Activated CD4-positive, alpha-beta memory T cell treated with anti-CD3 and anti-CD28 coated beads for 36 hours (primary cell): ENCODE results near the gene ZNF541. TPM values are rescaled to one million over a fixed set of nuclear protein-coding genes. Genes with fewer than 3 reads are reported as not detected.
"Not testable (repeated sequence)": the region's sequence is repeated elsewhere in the genome, so short reads cannot be mapped to it uniquely, and the experiment has no call there.

Experiments
- CTCF ChIA-PET: fragments of 350-600 bp; sonication (Branson Sonifier 250); formaldehyde crosslinking; loops from one replicate; lab custom pipeline; 2021; ENCODE audit warnings: antibody characterized with exemption, inconsistent platforms; lab: Charles Lee
- POLR2A ChIA-PET: fragments of 350-600 bp; sonication (Branson Sonifier 250); formaldehyde crosslinking; loops from one replicate; lab custom pipeline; 2021; ENCODE audit warnings: antibody characterized with exemption; lab: Charles Lee
- DNase-seq: peaks from one replicate; pipeline ENCODE4 v3.0.0-alpha.2; 2020
- H3K27ac Mint-ChIP-seq: one replicate; pipeline ENCODE4 v1.8.0; 2021; ENCODE audit warnings: mixed read lengths
- H3K27me3 Mint-ChIP-seq: one replicate; pipeline ENCODE4 v1.8.0; 2021; ENCODE audit warnings: mixed read lengths
- H3K36me3 Mint-ChIP-seq: one replicate; pipeline ENCODE4 v1.8.0; 2021; ENCODE audit warnings: mixed read lengths
- H3K4me1 Mint-ChIP-seq: one replicate; pipeline ENCODE4 v1.8.0; 2021; ENCODE audit warnings: low read depth, mixed read lengths
- H3K4me3 Mint-ChIP-seq: one replicate; pipeline ENCODE4 v1.8.0; 2021; ENCODE audit warnings: mild to moderate bottlenecking, mixed read lengths
- H3K9me3 Mint-ChIP-seq: one replicate; pipeline ENCODE4 v1.8.0; 2021; ENCODE audit warnings: mixed read lengths
- intact Hi-C: fragments of 100-400 bp; cut with micrococcal nuclease; formaldehyde crosslinking; loops from one replicate; pipeline ENCODE4 v1.15.1; 2023
- total RNA-seq, 2 experiments: library from RNA; stranded (reverse); gene quantifications; one replicate each; pipeline ENCODE4 v1.2.3, GENCODE V29; 2021

The ZNF541 gene
- total RNA-seq, 2 experiments from 2014 or later: 0.07 to 0.31 TPM

DNA sequence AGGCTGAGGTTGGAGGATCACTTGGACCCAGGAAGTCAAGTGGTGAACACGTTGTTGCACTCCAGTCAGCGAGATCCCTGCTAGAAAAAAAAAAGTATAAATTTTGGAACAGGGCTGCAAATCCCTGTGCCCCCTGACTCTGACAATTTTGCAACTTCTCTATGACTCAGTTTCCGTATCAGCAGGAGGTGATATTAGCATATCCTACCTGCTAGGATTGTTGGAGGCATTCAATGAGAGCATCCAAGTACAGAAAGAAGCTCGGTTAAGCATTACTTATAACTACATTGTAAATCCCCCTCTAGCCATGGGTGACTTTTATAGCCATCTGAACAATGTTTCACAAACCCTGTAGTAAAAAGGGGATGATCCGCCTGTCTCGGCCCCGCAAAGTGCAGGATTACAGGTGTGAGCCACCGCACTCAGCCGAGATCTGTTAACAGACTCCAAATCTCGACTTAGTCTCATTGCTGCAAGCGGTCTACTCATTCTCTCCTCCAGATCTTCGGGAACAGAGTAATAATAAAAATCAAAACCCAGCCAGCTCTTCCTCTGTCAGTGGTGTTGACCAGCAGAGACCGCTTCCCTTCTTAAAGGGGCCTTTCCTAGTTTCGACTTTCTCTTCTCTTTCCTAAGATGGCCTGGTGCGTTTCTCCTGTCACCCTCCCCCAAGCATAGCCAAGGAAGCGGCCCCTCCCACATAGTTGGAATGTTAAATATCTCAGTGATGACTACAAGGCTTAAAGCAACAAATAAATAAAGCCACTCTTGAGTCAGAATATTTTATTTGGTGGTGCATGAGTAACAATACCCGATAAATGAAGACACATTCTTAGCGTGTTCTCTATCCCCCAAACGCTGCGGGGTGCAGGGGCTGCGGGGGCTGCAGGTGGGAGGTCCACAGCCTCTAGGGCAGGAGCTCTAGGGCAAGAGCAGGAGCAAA, 25.7 kb upstream of the ZNF541 start:
- Mint-ChIP-seq H3K27ac (no peak overlapping the region), H3K36me3 (no peaks in the 10 kb centered on the region), H3K9me3 (no peaks in the 10 kb centered on the region), H3K4me1 (peaks cover 22% of the 10 kb centered on the region), H3K27me3 (no peaks in the 10 kb centered on the region), H3K4me3 (peak overlapping the region; percentile 83)
- intact Hi-C loops: no loop called here
- no peak for DNase-seq
- ChIA-PET POLR2A (no interaction called here), CTCF (interaction anchor here (3.4 kb wide), 1 partner anchor 83 kb away, joined by 16 read pairs; the partner anchor contains the start of gene NAPA)

DNA sequence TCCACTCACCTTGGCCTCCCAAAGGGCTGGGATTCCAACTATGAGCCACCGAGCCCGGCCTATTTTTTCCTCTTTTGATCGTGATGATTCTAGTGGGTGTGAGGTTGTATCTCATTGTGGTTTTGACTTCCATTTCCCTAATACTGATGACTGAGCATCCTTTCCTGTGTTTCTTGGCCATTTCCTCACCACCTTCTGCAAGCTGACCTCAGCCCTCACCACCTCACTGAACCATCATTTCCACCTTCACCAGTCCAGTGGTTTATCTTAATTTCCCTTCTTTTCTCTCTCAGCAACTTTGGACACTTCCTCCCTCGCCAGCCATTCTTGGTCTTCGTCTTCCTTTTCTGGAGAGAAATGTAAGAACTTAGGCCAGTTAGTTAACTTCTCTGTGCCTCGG, 23.0 kb upstream of the ZNF541 start:
- H3K4me1 Mint-ChIP-seq: peaks cover 14% of the 10 kb centered on the region
- intact Hi-C loops: no loop called here
- DNase-seq: no peak
- no peaks in the 10 kb centered on the region for H3K27me3 Mint-ChIP-seq
- no peak overlapping the region for H3K4me3 Mint-ChIP-seq
- CTCF ChIA-PET: interaction anchor here (1.2 kb wide), 1 partner anchor 112 kb away, joined by 3 read pairs; the partner anchor contains the start of gene KPTN
- POLR2A ChIA-PET: interaction anchor here (0.6 kb wide), 1 partner anchor 13 kb away, joined by 4 read pairs; no protein-coding TSS in a partner anchor
- peak overlapping the region; percentile 30 for H3K27ac Mint-ChIP-seq
- no peaks in the 10 kb centered on the region for H3K36me3 Mint-ChIP-seq
- H3K9me3 Mint-ChIP-seq: no peaks in the 10 kb centered on the region

GRCh38 chr19:47593860-47594259, 20.9 kb upstream of the ZNF541 start:
- ChIA-PET POLR2A (no interaction called here), CTCF (no interaction called here)
- no peak for DNase-seq
- H3K9me3 Mint-ChIP-seq: no peaks in the 10 kb centered on the region
- H3K4me1 Mint-ChIP-seq: peaks cover 7% of the 10 kb centered on the region
- no peak overlapping the region for H3K27ac Mint-ChIP-seq
- no peaks in the 10 kb centered on the region for H3K36me3 Mint-ChIP-seq
- H3K27me3 Mint-ChIP-seq: no peaks in the 10 kb centered on the region
- intact Hi-C loops: no loop called here
- no peak overlapping the region for H3K4me3 Mint-ChIP-seq

GRCh38 chr19:47589824-47590223, 16.9 kb upstream of the ZNF541 start:
- Mint-ChIP-seq H3K4me1 (no peaks in the 10 kb centered on the region), H3K36me3 (no peaks in the 10 kb centered on the region), H3K27ac (no peak overlapping the region), H3K9me3 (peaks cover 10% of the 10 kb centered on the region), H3K4me3 (no peak overlapping the region), H3K27me3 (no peaks in the 10 kb centered on the region)
- POLR2A ChIA-PET: no interaction called here
- CTCF ChIA-PET: no interaction called here
- intact Hi-C loops: no loop called here
- DNase-seq: no peak

- intact Hi-C loops: no loop called here
- Mint-ChIP-seq H3K27me3 (no peaks in the 10 kb centered on the region), H3K9me3 (peaks cover 10% of the 10 kb centered on the region), H3K27ac (no peak overlapping the region), H3K4me3 (no peak overlapping the region), H3K4me1 (peaks cover 5% of the 10 kb centered on the region), H3K36me3 (no peaks in the 10 kb centered on the region)
- DNase-seq: no peak
- ChIA-PET POLR2A (no interaction called here), CTCF (interaction anchor here (0.7 kb wide), 1 partner anchor 9 kb away, joined by 3 read pairs; no protein-coding TSS in a partner anchor)
These were observed 14.3 kb upstream of the ZNF541 start for GRCh38 chr19:47587295-47587694.

GRCh38 chr19:47583161-47583560, 10.2 kb upstream of the ZNF541 start:
- H3K4me3 Mint-ChIP-seq, H3K27ac Mint-ChIP-seq, intact Hi-C loops, H3K27me3 Mint-ChIP-seq, DNase-seq, H3K36me3 Mint-ChIP-seq: not testable (repeated sequence)
- CTCF ChIA-PET: interaction anchor here (0.9 kb wide), 1 partner anchor 130 kb away, joined by 4 read pairs; no protein-coding TSS in a partner anchor
- peaks cover 24% of the 10 kb centered on the region for H3K4me1 Mint-ChIP-seq
- peaks cover 10% of the 10 kb centered on the region for H3K9me3 Mint-ChIP-seq
- POLR2A ChIA-PET: interaction anchor here (0.6 kb wide), 3 partner anchors 13 to 170 kb away, joined by 4 to 5 read pairs (median 4); no protein-coding TSS in a partner anchor

DNA sequence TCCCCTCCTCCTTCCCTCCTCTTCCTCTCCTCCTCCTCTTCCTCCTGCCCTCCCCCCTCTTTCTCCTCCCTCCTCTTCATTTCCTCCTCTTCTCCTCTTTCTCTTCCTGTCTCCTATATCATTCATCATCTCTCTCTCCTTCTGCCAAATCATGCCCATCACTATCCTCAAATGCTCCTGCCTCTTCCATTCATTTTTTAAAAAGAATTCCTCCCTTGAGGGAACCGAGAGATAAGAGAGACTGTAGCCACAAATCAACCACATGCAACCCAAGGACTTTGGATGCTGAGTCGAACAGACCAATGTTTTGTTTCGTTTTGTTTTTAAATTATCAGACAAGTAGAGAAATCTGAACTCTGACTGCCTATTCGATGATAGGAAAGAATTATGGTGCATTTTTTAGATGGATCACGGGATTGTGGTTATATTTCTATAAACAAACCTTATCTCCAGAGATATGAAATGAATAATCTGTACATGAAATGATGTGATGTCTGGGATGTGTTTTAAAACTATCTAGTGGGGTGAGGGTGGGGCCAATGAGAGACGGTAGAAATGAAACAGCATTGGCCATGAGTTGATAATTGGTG, 9.5 kb upstream of the ZNF541 start:
- intact Hi-C loops: no loop called here
- no peak for DNase-seq
- peaks cover 30% of the 10 kb centered on the region for H3K4me1 Mint-ChIP-seq
- no peaks in the 10 kb centered on the region for H3K27me3 Mint-ChIP-seq
- CTCF ChIA-PET: no interaction called here
- H3K27ac Mint-ChIP-seq: peak overlapping the region; percentile 53
- POLR2A ChIA-PET: no interaction called here
- H3K9me3 Mint-ChIP-seq: peaks cover 10% of the 10 kb centered on the region
- peak overlapping the region; percentile 18 for H3K4me3 Mint-ChIP-seq
- no peaks in the 10 kb centered on the region for H3K36me3 Mint-ChIP-seq

- intact Hi-C loops: no loop called here
- H3K36me3 Mint-ChIP-seq: no peaks in the 10 kb centered on the region
These were observed 8.8 kb upstream of the ZNF541 start for GRCh38 chr19:47581605-47582319.

GRCh38 chr19:47580397-47580796, 7.4 kb upstream of the ZNF541 start:
- ChIA-PET CTCF (no interaction called here), POLR2A (no interaction called here)
- DNase-seq: no peak
- no peaks in the 10 kb centered on the region for H3K27me3 Mint-ChIP-seq
- no peaks in the 10 kb centered on the region for H3K36me3 Mint-ChIP-seq
- H3K27ac Mint-ChIP-seq: no peak overlapping the region
- H3K4me3 Mint-ChIP-seq: no peak overlapping the region
- intact Hi-C loops: no loop called here
- peaks cover 34% of the 10 kb centered on the region for H3K4me1 Mint-ChIP-seq
- H3K9me3 Mint-ChIP-seq: peaks cover under 1% of the 10 kb centered on the region

More at GRCh38 chr19:47581605-47582319, 8.8 kb upstream of the ZNF541 start:
- no peak for DNase-seq
- H3K27ac Mint-ChIP-seq: no peak overlapping the region
- H3K4me3 Mint-ChIP-seq: peak overlapping the region; percentile 2
- peaks cover 10% of the 10 kb centered on the region for H3K9me3 Mint-ChIP-seq
- ChIA-PET POLR2A (no interaction called here), CTCF (no interaction called here)
- H3K27me3 Mint-ChIP-seq: no peaks in the 10 kb centered on the region
- H3K4me1 Mint-ChIP-seq: peaks cover 34% of the 10 kb centered on the region

GRCh38 chr19:47572635-47573034, 313 bp downstream of the ZNF541 start:
- Mint-ChIP-seq H3K4me3 (no peak overlapping the region), H3K9me3 (no peaks in the 10 kb centered on the region), H3K36me3 (no peaks in the 10 kb centered on the region), H3K27ac (no peak overlapping the region), H3K4me1 (peaks cover 13% of the 10 kb centered on the region), H3K27me3 (no peaks in the 10 kb centered on the region)
- POLR2A ChIA-PET: interaction anchor here (0.7 kb wide), 1 partner anchor 51 kb away, joined by 3 read pairs; no protein-coding TSS in a partner anchor
- intact Hi-C loops: loop anchor here (10.0 kb wide), 1 partner anchor 58 kb away; the partner anchor contains the start of gene NAPA
- CTCF ChIA-PET: no interaction called here
- DNase-seq: no peak

GRCh38 chr19:47569331-47569730, 3.6 kb downstream of the ZNF541 start:
- Mint-ChIP-seq H3K9me3 (no peaks in the 10 kb centered on the region), H3K27ac (no peak overlapping the region), H3K4me1 (peaks cover 7% of the 10 kb centered on the region), H3K36me3 (no peaks in the 10 kb centered on the region), H3K4me3 (no peak overlapping the region), H3K27me3 (no peaks in the 10 kb centered on the region)
- ChIA-PET POLR2A (no interaction called here), CTCF (no interaction called here)
- DNase-seq: no peak
- intact Hi-C loops: no loop called here

- no peaks in the 10 kb centered on the region for H3K27me3 Mint-ChIP-seq
- no peak for DNase-seq
- ChIA-PET POLR2A (no interaction called here), CTCF (no interaction called here)
- no peaks in the 10 kb centered on the region for H3K4me1 Mint-ChIP-seq
- H3K9me3 Mint-ChIP-seq: no peaks in the 10 kb centered on the region
- no peak overlapping the region for H3K27ac Mint-ChIP-seq
- H3K36me3 Mint-ChIP-seq: no peaks in the 10 kb centered on the region
- no peak overlapping the region for H3K4me3 Mint-ChIP-seq
- intact Hi-C loops: no loop called here
These were observed 8.9 kb downstream of the ZNF541 start for GRCh38 chr19:47564081-47564480.
